Activated CD8-positive, alpha-beta memory T cell treated with anti-CD3 and anti-CD28 coated beads for 4 hours (primary cell): ENCODE data around the gene SUV39H1.
"Not testable (repeated sequence)": the region's sequence is repeated elsewhere in the genome, so short reads cannot be mapped to it uniquely, and the experiment has no call there.

Experiments
- DNase-seq, 2 donors: peaks; one replicate each; pipeline ENCODE4 v3.0.0-alpha.2; 2020; ENCODE audit warnings: low read depth in 2 of 2

SUV39H1 gene, protein sequence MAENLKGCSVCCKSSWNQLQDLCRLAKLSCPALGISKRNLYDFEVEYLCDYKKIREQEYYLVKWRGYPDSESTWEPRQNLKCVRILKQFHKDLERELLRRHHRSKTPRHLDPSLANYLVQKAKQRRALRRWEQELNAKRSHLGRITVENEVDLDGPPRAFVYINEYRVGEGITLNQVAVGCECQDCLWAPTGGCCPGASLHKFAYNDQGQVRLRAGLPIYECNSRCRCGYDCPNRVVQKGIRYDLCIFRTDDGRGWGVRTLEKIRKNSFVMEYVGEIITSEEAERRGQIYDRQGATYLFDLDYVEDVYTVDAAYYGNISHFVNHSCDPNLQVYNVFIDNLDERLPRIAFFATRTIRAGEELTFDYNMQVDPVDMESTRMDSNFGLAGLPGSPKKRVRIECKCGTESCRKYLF

DNA sequence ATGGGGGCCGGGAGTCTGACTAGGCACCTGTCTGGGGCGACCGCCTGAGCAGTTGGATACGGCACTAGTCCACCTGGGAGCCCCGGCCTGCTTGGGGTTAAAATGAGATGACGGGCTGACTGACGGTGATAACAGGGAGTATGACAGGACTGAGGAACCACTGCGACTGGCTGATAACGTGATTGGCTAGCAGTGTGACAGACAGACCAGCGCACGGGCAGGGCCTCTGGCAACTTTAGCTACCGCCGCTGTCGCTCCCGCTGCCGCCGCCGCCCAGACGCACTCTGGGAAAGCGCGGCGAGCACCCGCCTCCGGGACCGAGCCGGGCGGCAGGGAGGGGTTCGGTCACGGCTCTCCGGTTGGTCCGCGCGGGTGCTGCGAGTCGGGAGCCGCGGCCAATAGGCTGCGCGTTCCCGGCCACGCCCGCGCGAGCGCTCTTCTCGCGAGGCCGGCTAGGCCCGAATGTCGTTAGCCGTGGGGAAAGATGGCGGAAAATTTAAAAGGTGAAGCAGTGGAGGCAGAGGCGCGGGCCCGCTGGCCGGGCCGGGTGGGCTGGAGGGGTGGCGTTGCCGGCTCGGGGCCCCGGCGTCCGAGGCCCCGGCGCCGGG, at the start of gene SUV39H1:
Gene SUV39H1, plus strand, starts transcription at position 434 of the 608 bp plus-strand sequence. Its CDS starts 51 bp downstream, at position 485.
- DNase-seq = peak; percentile 61 to 62

DNA sequence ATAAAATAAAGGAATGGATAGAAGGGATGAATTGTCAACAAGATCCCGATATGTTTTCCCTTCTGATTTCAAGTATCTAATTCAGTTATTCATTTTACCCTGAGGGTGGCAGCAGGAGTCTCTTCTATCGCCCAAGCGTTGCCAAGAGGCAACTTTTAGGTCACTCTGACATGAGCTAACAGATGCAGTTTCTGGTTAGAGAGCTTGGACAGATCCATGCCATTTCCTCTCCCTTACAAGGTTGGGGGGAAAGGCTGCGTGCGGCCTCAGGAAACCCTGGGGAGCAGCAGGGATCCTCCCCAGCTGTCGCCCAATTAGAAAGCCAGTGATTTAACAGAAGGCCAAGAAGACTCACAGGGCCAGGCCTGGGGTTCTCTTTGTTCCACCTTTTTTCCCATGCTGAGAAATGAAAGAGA, 48.2 kb upstream of the SUV39H1 start:
- peak; percentile 1 to 3 for DNase-seq

DNA sequence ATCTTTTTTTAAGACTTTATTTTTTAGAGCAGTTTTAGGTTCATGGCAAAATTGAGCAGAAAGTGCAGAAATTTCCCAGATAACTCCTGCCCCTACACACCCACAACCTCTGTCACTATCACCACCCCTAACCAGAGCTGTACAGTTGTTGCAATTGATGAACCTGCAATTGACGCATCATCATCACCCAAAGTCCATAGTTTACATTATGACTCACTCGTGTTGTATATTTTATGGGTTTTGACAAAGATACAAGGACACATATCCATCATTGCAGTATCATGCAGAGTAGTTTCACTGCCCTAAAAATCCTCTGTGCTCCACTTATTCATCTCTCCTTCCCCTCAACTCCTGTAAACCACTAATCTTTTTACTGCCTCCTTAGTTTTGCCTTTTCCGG, 47.4 kb upstream of the SUV39H1 start:
- DNase-seq = no peak

DNA sequence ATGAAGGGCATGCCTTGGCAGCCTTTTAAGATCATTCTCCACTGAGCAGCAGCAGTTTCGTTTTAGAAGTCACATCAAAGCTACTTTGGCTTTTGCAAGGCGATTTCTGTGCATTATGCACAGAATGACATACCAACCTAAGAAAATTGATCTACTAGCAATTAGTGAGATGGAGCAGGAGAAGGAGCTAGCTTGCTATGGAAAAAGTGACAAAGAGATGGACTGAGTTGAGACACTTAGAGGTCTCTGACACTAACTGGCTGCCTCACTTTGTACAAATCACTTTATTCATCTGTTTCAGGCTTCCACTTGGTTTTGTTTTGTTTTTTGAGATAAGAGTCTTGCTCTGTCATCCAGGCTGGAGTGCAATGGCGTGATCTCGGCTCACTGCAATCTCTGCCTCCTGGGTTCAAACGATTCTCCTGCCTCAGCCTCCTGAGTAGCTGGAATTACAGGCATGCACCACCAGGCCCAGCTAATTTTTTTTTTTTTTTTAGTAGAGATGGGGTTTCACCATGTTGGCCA, 44.4 kb upstream of the SUV39H1 start:
- DNase-seq = not testable (repeated sequence)

DNA sequence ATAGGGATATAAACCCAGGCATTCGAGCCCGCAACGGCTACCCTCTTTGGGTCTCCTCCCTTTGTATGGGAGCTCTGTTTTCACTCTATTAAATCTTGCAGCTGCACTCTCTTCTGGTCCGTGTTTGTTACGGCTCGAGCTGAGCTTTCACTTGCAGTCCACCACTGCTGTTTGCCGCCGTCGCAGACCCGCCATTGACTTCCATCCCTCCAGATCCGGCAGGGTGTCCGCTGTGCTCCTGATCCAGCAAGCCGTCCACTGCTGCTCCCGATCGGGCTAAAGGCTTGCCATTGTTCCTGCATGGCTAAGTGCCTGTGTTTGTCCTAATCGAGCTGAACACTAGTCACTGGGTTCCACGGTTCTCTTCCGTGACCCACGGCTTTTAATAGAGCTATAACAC, 41.8 kb upstream of the SUV39H1 start:
- DNase-seq = not testable (repeated sequence)

DNA sequence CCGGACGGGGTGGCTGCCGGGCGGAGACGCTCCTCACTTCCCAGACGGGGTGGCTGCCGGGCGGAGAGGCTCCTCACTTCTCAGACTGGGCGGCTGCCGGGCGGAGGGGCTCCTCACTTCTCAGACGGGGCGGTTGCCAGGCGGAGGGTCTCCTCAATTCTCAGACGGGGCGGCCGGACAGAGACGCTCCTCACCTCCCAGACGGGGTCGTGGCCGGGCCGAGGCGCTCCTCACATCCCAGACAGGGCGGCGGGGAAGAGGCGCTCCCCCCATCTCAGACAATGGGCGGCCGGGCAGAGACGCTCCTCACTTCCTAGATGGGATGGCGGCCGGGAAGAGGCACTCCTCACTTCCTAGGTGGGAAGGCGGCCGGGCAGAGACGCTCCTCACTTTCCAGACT, 36.8 kb upstream of the SUV39H1 start:
- DNase-seq = not testable (repeated sequence)

DNA sequence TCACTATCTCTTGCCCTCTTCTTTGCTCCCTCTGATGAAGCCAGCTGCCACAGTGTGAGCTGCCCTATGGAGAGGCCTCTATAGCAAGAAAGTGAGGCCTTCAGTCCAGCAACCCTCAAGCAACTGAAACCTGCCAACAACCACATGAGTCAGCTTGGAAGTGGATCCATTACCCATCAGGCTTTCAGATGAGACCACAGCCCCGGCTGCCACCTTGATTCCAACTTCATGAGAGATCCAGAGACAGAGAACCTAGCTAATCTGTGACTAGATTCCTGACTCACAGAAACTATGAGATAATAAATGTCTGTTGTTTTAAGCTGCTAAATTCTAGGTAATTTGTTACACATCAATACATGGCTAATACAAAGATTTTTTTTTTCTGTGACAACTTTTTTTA, 33.3 kb upstream of the SUV39H1 start:
- DNase-seq = no peak

DNA sequence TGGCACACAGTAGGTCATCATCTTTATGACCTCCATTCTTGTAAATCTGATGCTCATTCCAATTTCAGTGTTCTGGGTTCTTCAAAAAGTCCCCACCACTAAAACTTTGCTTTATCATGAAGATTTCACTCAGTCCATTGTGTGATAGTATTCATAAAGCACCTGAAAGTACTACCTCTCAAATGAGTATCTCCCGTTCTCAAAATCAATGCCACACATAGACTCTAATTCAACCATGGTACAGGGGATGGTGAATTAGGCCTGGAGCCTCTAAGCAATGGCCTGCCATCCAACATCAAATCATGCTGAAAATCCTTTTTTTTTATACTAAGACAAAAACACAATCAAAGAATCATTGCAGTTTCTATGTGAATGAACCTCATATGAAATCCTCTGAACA, 32.4 kb upstream of the SUV39H1 start:
- no peak for DNase-seq

DNA sequence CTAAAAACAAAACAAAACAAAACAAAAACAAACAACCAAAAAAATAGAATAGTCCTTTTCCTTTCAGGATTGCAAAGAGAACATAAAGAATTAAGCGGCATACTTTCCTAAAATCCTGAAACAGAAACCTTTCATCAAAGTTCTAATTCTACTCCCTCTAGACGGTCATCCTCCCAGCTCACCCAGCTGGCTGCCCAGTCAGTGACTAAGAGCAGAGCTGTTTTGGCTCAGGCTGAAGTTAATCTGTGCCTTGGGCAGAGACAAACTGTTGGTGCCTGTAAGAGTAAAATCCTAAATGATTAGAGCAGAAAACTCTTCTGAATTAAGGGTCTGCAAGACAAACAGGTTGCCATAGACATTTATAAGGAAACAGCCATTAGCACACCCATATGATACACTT, 30.5 kb upstream of the SUV39H1 start:
- DNase-seq = no peak

DNA sequence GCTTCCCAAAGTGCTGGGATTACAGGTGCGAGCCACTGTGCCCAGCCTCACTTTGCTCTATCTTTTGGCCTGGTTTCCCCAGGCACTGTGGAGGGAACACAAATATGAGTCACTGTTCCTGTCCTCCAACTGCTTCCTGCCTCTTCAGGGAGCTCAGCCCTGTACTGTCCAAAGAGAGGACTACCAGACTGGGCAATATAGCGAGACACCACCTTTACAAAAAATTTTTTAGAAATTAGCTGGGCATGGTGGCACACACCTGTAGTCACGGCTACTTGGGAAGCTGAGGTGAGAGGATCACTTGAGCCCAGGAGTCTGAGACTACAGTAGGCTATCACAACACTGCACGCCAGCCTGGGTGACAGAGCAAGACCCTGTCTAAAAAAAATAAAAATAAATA, 29.9 kb upstream of the SUV39H1 start:
- no peak for DNase-seq

DNA sequence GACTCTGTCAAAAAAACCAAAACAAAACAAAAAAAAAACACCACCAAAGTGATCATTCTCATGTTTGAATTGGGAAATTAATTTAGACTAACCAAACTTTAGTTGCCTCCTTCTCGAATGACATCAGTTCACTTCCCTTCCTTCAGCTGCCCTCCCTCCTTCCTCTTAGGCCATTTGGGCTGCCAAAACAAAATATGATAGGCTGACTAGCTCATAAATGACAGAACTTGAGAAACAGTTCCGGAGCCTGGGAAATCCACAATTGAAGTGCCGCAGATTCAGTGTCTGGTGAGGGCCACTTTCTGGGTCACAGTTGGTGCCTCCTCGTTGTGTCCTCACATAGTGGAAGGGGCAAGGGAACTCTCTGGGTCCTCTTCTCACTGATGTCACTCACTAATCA, 29.0 kb upstream of the SUV39H1 start:
- no peak for DNase-seq

DNA sequence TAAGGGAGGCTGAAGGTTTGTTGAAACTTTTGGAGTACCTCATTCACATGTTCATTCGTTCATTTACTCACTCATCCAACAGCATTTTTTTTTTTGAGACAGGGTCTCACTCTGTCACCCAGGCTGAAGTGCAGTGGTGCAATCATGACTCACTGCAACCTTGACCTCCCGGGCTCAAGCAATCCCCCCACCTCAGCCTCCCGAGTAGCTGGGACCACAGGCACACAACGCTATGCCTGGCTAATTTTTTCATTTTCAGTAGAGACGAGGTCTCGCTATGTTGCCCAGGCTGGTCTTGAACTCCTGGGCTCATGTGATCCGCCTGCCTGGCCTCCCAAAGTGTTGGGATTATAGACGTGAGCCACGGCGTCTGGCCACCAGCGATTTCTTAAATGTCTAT, 28.3 kb upstream of the SUV39H1 start:
- DNase-seq = not testable (repeated sequence)

DNA sequence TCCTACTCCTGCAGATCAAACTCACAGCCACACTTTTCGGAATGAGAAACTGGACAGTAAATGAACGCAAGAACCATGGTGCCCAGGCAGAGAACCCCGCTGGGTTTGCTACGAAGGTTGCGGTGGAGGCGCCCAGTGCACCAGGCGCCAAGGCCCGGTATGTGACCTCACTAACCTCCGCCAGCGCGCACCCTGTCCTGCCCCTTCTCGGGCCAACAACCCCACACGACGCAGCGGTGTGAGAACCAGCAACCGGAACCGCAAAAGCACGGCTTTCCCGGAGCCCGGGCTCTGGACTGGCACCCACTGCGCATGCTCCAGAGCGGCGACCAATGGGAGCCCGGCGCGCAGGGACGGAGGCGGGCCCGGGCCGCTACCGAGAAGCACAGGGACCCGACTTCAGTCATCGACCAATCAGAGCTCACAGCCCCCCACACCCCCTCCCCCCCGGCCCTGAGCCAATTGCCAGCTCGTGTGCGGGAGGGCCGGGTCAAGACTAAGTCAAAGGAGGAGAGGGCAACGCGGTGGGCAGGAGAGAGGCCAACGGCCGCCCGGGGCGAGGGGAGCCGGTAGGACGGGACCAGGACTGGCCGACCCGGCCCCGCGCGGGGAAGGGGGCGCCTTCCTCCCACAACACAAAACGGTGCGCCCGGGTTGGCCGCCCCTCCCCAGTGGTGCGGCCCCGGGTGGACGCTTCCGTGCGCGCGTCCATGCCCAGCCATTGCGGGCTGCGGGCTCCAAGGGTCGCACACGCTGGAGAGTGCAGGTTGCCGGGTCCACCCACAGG, 20.2 kb upstream of the SUV39H1 start:
- DNase-seq = peak; percentile 75

DNA sequence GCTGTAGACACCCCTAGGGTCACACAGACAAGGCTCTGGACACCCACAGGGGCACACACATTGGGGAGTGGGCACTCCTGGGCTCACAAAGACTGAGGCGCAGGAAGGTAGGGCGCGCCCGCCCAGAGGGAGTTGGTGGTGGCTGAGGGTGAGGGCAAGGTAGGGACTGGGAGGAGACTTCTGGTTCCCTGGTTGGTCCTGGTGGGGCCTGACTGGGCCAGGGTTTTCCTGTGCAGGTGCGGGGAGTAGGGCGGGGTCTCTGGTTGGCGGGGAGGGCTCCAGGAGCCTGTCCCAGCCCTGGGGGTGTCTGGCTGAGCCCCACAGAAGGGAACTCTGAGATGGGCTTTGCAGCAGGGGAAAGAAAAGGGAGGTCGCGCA, 19.7 kb upstream of the SUV39H1 start:
- no peak for DNase-seq

DNA sequence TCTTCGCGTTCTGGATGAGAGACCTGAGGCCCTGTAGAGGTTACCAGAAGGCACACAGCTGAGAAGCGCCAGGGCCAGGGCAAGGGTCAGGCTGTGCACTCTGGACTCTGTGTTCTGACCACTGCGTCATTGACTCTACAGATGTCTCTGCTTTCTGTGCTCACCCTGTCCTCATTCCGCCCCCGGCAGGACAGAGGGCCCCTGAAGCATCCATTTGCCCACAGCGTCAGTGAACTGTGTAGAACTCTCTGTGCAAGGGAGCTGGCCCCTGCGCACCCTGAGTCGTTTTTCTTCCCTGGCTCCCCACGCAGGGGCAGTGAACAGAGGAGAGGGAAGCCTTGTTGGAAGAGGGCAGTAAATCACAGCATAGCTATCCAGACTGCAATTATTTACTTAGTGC, 19.0 kb upstream of the SUV39H1 start:
- DNase-seq = no peak

DNA sequence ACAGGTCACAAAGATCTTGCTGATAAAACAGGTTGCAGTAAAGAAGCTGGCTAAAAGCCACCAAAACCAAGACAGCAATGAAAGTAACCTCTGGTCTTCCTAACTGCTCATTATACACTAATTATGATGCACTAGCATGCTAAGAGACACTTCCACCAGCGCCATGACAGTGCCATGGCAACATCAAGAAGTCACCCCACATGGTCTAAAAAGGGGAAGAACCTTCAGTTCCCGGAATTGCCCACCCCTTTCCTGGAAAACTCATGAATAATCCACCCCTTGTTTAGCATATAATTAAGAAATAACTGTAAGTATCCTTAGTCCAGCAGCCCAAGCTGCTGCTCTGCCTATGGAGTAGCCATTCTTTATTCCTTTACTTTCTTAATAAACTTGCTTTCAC, 16.1 kb upstream of the SUV39H1 start:
- DNase-seq = not testable (repeated sequence)

DNA sequence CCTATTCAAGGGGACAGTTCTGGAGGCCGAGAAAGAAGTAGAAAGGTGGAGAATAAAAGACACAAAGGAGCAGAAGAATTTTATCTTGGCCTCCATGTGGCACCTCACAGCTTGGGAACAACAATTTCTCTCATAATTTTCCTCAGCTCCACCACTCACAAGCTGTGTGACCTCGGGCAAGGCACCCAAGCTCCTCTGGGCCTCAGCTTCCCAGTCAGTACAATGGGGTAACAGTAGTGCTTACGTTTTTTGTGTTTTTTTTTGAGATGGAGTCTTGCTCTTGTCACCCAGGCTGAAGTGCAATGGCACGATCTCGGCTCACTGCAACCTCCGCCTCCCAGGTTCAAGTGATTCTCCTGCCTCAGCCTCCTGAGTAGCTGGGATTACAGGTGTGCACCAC, 15.6 kb upstream of the SUV39H1 start:
- DNase-seq = not testable (repeated sequence)

DNA sequence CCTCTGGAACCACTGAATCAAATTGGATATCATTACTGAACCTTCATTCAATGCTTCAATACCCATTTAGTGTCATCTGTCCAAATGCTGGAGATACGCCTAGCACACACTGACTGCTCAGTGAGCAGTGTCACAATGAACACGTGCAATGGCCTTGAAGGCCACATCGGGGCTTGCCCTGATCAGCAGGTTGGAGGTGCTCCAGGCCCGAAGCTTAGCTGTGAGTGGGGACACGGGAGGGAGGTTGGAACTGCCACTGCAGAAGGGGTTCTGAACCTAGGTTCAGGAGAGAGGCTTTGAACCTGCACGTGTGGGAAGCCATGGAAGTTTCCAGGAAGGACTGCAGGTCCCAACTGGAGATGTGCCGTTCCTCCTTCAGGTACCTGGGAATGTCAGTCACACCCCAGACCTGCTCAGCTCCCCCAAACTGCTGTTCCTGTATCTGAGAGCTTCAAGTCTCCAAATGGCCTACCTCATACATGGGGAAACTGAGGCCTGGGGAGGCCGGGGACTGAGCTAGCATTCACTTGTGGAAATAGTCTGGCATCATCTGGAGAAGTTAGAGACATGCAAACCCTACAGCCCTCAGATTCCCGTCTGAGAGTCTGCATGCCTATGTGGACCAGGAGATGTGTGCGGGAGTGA, 14.9 kb upstream of the SUV39H1 start:
- DNase-seq = no peak

DNA sequence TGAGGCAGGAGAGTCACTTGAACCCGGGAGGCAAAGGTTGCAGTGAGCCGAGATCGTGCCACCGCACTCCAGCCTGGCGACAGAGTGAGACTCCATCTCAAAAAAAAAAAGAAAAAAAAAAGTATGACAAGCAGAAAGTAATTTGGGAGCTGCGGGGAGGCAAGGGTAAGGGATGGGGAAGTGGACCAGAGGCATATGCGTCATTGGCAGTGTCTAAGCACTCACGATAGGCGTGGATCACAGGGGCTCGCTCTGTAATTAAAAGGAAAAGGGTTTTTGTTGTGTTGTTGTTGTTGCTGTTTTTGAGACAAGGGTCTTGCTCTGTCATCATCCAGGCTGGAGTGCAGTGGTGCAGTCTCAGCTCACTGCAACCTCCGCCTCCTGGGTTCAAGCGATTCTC, 13.7 kb upstream of the SUV39H1 start:
- not testable (repeated sequence) for DNase-seq

DNA sequence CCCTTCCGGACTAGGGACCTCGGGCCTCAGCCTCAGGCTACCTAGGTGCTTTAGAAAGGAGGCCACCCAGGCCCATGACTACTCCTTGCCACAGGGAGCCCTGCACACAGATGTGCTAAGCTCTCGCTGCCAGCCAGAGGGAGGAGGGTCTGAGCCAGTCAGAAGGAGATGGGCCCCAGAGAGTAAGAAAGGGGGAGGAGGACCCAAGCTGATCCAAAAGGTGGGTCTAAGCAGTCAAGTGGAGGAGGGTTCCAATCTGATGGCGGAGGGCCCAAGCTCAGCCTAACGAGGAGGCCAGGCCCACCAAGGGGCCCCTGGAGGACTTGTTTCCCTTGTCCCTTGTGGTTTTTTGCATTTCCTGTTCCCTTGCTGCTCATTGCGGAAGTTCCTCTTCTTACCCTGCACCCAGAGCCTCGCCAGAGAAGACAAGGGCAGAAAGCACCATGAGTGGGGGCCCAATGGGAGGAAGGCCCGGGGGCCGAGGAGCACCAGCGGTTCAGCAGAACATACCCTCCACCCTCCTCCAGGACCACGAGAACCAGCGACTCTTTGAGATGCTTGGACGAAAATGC, 13.0 kb upstream of the SUV39H1 start, which contains the start of gene WAS:
Gene WAS, plus strand, starts transcription at position 389 of the 572 bp plus-strand sequence. Its CDS starts 55 bp downstream, at position 444.
- no peak for DNase-seq

DNA sequence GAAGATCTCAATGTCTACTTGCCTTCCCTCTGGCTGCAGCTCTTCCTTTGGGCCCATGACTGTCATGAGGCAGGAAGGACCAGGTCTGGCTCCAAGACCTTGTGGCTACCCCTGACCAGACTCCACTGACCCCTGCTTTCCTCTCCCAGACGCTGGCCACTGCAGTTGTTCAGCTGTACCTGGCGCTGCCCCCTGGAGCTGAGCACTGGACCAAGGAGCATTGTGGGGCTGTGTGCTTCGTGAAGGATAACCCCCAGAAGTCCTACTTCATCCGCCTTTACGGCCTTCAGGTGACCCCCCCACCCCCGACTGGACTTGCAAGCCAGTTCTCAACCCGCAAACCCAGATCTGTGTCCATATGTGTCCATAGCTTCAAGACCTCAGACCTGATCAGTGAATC, 12.4 kb upstream of the SUV39H1 start:
- DNase-seq = no peak
